Retinal pigment epithelial cell (primary cell): ENCODE data around the gene ADAT1.

ENCODE experiments used
- DNase-seq: peaks from one replicate; pipeline ENCODE4 v3.0.0-alpha.2; 2010; ENCODE audit warnings: low read depth
- H3K4me3 ChIP-seq: 2 replicates; pipeline ENCODE4 v1.5.1; 2011; ENCODE audit warnings: mild to moderate bottlenecking, low read length, control low read depth, moderate library complexity
- TF ChIP-seq, protein P1 (sequence below): conservative IDR thresholded peaks from 2 replicates; pipeline ENCODE4 v1.5.1; 2011; ENCODE audit warnings: low read depth, low read length, control low read depth, inconsistent platforms

The ADAT1 gene

DNA sequence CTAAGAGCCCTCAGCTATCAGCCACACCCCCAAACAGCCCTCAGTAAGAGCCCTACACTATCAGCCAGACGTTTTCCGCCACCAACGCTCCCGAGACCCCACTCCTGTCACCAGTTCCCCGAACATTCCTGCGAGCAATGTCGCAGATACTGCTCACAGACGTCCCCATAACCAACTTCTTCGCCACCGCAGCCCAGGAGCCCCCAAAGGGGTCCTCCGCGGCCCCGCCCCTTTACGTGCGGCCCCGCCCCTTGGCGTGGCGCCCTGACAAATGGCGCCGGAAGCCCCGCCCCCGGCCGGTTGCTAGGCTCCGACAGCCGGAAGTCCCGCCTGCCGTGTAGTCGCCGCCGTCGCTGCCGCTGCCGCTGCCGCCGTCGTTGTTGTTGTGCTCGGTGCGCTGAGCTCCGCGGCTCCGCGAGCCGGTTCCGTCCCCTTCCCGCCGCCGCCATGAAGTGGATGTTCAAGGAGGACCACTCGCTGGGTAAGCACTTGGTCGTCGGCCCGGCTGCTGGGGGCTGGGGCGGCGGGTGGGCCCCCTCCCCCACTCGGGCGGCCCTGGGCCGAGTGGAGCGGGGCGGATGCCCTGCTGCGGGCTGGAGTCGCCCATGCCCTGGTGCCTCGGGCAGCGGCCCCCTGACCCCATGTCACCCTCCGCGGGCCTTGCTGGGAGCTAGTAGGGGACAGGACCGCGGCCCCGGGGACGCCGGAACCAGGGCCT is 56.9 kb downstream of the ADAT1 start, which contains the start of gene GABARAPL2:
Gene GABARAPL2, plus strand, starts transcription at position 340 of the 718 bp plus-strand sequence. Its CDS starts 108 bp downstream, at position 448.
- DNase-seq: no peak
- H3K4me3 ChIP-seq: peak within 1 kb of the TSS; percentile 94
- TF ChIP-seq, protein P1, sequence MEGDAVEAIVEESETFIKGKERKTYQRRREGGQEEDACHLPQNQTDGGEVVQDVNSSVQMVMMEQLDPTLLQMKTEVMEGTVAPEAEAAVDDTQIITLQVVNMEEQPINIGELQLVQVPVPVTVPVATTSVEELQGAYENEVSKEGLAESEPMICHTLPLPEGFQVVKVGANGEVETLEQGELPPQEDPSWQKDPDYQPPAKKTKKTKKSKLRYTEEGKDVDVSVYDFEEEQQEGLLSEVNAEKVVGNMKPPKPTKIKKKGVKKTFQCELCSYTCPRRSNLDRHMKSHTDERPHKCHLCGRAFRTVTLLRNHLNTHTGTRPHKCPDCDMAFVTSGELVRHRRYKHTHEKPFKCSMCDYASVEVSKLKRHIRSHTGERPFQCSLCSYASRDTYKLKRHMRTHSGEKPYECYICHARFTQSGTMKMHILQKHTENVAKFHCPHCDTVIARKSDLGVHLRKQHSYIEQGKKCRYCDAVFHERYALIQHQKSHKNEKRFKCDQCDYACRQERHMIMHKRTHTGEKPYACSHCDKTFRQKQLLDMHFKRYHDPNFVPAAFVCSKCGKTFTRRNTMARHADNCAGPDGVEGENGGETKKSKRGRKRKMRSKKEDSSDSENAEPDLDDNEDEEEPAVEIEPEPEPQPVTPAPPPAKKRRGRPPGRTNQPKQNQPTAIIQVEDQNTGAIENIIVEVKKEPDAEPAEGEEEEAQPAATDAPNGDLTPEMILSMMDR: no peak

DNA sequence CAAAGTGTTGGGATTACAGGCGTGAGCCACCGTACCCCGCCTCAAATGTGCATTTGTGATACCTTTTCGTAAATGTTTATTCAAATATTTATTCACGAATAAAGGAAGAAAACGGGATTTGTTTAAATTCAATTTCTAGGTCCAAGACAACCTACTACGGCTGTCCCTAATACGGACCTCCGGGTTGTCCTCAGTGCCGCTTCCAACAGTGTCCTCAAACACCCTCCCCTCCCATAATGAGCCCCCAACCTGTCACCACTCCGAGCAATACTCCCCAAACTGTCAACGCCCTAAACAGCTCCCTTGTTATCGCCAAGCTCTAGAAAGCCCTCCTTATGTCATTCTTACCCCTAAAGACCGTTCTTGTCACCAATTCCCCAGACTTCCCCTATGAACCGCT is 57.4 kb downstream of the ADAT1 start:
- H3K4me3 ChIP-seq: peak overlapping the region; percentile 94
- DNase-seq: no peak
- TF ChIP-seq, protein P1: no peak

DNA sequence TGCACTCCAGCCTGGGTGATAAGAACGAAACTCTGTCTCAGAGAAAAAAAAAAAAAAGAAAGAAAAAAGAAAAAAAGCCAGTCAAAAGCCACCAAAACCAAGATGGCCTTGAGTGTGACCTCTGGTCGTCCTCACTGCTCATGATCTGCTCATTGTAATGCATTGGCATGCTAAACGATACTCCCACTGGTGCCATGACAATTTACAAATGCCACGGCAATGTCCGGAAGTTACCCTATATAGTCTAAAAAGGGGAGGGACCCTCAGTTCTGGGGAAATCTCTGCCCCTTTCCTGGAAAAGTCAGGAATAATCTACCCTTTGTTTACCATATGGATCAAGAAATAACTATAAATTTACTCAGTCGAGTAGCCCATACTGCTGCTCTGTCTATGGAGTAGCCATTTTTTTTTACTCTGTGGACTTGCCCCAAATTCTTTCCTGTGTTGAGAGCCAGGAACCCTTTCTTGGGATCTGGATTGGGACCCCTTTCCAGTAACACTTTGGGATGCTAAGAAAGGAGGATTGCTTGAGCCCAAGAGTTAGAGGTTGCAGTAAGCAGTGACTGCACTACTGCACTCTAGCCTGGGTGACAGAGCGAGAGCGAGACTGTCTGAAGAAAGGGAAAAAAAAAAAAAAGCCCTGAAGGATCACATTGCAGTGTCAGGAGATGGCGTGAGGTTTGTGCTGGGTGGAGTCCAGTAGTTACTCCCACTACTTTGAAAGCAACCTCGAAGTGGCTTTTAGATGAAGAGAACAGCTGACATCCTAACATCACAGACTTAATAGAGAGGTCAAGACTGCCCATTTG is 63.3 kb downstream of the ADAT1 start:
- no peak for DNase-seq
- TF ChIP-seq, protein P1: no peak
- H3K4me3 ChIP-seq: no peak overlapping the region

DNA sequence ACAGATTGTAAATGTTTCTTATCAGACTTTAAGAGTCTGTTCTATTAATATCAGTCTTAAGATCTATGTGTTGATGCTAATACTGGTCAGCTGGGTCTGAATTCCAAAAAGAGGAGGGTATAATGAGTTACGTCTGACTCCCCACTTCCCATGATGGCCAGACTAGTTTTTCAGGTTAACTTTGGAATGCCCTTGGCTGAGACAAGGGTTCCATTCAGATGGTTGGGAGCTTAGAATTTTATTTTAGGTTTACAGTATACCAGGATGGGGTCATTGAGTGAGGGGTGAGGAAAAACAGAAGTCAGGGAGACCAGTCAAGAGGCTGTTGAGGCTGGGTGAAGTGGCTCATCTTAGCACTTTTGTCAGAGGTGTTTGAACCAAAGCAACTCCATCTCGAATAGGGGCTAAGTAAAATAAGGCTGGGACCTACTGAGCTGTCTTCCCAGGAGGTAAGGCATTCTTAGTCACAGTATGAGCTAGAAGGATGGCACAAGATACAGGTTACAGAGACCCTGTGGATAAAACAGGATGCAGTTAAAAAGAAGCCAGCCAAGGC is 64.2 kb downstream of the ADAT1 start:
- no peak for DNase-seq
- no peak overlapping the region for H3K4me3 ChIP-seq
- TF ChIP-seq, protein P1: no peak

DNA sequence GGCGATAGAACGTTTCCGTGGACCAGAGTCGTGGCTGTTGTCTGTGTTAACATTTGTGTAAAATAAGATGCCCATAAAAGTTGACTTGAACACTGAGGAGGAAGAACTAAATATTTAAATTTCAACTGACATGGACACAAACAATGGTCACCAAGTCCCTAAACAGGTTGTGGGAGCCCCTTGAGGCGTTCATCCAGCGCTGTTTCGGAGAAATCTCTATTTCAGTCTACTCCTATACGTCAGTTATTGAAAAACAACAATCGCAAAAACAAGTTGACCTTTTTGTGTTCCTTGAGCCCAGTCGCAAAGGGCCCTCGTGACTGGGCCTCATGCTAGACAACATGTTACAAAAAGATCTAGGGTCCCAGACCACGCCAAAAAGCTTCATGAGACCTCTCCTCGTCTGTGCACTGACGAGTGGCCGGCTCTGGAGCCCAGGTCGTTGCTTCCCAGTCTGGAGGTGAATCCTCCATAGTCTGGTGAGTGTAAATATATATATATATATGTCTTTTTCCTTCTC is 66.6 kb downstream of the ADAT1 start:
- peak overlapping the region; percentile 74 for H3K4me3 ChIP-seq
- TF ChIP-seq, protein P1: no peak
- no peak for DNase-seq

DNA sequence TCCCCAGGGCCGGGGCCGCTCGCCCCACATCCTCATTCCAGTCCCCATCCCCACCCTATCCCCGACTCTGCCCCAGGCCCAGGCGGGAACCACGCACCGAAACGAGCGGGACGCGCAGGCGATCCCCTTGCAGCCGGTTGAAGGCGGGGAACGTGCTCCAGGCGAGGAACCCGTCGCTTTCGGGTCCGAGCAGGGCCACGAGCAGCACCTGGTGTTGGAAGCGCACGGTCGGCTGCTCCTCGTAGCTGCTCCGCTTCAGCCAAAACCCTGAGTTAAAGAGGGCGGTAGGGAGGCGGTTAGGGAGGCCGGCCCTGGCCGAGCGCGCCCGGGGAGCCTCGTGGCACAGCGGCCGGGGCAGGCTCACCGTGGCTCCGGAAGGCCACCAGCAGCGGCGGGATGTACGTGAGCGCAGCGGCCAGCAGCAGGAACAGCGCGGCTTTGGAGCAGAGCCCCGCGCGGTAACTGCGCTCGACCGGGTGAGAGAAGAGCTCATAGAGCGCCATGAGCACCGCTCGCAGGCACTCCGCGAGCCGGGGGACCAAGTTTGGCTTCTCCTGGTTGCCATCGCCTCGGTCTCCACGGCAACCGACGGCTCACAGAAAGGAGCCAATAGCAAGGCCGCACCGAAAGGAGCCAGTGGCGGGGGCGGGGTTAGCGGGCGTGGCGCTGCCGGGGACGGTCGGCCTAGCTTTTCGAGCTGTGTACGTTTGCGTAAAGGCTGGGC is 67.2 kb downstream of the ADAT1 start, which contains the start of gene TMEM231:
Gene TMEM231, minus strand, starts transcription at position 546 of the 724 bp plus-strand sequence. Its CDS starts 43 bp downstream, at position 503.
- TF ChIP-seq, protein P1: peak; percentile 1
- peak; percentile 71 for DNase-seq
- peak within 1 kb of the TSS; percentile 74 for H3K4me3 ChIP-seq
